NCI-H2107 treated with DMSO at 0.1 percent for 48 hours (cell line): Measurements from ENCODE around the gene ENSA.
"Not testable (repeated sequence)": the region's sequence is repeated elsewhere in the genome, so short reads cannot be mapped to it uniquely, and the experiment has no call there.

Source experiments
- DNase-seq: peaks from one replicate; lab custom pipeline; 2025; ENCODE audit not compliant: unreplicated experiment; lab: John Stamatoyannopoulos, UW

ENSA gene

GRCh38 chr1:150629115-150629928, at the start of gene ENSA:
Gene ENSA (minus strand): TSS chr1:150629612. CDS start chr1:150629470, 142 bp downstream.
- DNase-seq: peak; percentile 99

- no peak for DNase-seq
These were observed 49.6 kb upstream of the ENSA start for GRCh38 chr1:150678988-150679387.

GRCh38 chr1:150674881-150675280, 45.5 kb upstream of the ENSA start:
- no peak for DNase-seq

- DNase-seq: no peak
These were observed 33.9 kb upstream of the ENSA start for GRCh38 chr1:150663321-150663720.

GRCh38 chr1:150662811-150663210, 33.4 kb upstream of the ENSA start:
- no peak for DNase-seq

GRCh38 chr1:150661156-150661555, 31.7 kb upstream of the ENSA start:
- no peak for DNase-seq

GRCh38 chr1:150660584-150660983, 31.2 kb upstream of the ENSA start:
- no peak for DNase-seq

GRCh38 chr1:150657064-150657463, 27.7 kb upstream of the ENSA start:
- not testable (repeated sequence) for DNase-seq

- not testable (repeated sequence) for DNase-seq
These were observed 25.2 kb upstream of the ENSA start for GRCh38 chr1:150654635-150655034.

- DNase-seq: peak; percentile 92
These were observed 20.8 kb upstream of the ENSA start for GRCh38 chr1:150650193-150650592.

- no peak for DNase-seq
These were observed 20.1 kb upstream of the ENSA start for GRCh38 chr1:150649441-150650075.

GRCh38 chr1:150642296-150642695, 12.9 kb upstream of the ENSA start:
- no peak for DNase-seq

GRCh38 chr1:150641126-150641815, 11.9 kb upstream of the ENSA start:
- not testable (repeated sequence) for DNase-seq

GRCh38 chr1:150638430-150638829, 9.0 kb upstream of the ENSA start:
- peak; percentile 57 for DNase-seq

GRCh38 chr1:150634839-150635622, 5.6 kb upstream of the ENSA start:
- not testable (repeated sequence) for DNase-seq

GRCh38 chr1:150628766-150629114, 672 bp downstream of the ENSA start:
- DNase-seq: no peak

- DNase-seq: peak; percentile 57
These were observed 1.5 kb downstream of the ENSA start for GRCh38 chr1:150627826-150628410.

GRCh38 chr1:150626150-150626549, 3.3 kb downstream of the ENSA start:
- DNase-seq: no peak

GRCh38 chr1:150624546-150624945, 4.9 kb downstream of the ENSA start:
- not testable (repeated sequence) for DNase-seq

GRCh38 chr1:150624134-150624533, 5.3 kb downstream of the ENSA start:
- not testable (repeated sequence) for DNase-seq
